Measurements from ENCODE around the gene PAPSS2.

The PAPSS2 gene

DNA sequence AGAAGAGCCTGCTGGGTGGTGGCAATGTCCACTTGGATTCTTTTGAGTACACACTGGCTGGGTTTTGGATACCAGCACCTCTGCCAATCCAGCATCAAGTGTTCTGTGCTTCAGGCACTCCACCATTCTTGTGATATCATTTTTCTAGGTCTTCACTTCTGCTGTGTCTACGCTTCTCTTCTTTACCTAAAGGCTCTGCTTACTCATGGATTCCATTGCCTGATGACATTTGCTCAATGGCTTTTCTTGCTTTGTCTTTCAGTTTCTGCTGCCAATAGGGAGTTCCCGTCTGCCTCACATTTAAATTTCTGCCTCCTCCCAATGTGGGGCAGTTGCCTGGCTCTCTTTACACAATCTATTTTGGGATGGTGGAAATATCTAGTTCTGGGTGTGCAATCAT is 12.7 kb upstream of the PAPSS2 start:
- no peak for TF ChIP-seq EZH2phosphoT487 (conservative IDR thresholded peaks at IDR 0.05; ENCODE audit: low read length)
- TF ChIP-seq, protein P1, sequence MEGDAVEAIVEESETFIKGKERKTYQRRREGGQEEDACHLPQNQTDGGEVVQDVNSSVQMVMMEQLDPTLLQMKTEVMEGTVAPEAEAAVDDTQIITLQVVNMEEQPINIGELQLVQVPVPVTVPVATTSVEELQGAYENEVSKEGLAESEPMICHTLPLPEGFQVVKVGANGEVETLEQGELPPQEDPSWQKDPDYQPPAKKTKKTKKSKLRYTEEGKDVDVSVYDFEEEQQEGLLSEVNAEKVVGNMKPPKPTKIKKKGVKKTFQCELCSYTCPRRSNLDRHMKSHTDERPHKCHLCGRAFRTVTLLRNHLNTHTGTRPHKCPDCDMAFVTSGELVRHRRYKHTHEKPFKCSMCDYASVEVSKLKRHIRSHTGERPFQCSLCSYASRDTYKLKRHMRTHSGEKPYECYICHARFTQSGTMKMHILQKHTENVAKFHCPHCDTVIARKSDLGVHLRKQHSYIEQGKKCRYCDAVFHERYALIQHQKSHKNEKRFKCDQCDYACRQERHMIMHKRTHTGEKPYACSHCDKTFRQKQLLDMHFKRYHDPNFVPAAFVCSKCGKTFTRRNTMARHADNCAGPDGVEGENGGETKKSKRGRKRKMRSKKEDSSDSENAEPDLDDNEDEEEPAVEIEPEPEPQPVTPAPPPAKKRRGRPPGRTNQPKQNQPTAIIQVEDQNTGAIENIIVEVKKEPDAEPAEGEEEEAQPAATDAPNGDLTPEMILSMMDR (IDR thresholded peaks at IDR 0.05; ENCODE audit: insufficient read depth, low read length, poor library complexity, severe bottlenecking), result no peak
- Histone ChIP-seq H3K27ac (ENCODE audit: low read depth, low read length) (no peak overlapping the region), H3K9me3 (ENCODE audit: insufficient read depth, low read length) (no peaks in the 10 kb centered on the region), H3K27me3 (ENCODE audit: low read length) (no peaks in the 10 kb centered on the region), H3K9ac (ENCODE audit: low read length) (no peak overlapping the region), H3K4me3 (ENCODE audit: insufficient read depth, low read length, poor library complexity, severe bottlenecking) (no peak overlapping the region), H3F3A (ENCODE audit: insufficient read depth) (no peaks in the 10 kb centered on the region), H3K4me2 (ENCODE audit: low read depth, low read length, poor library complexity, severe bottlenecking) (no peak overlapping the region), H4K20me1 (ENCODE audit: low read depth, low read length) (no peaks in the 10 kb centered on the region), H2AFZ (ENCODE audit: low read depth, low read length, severe bottlenecking) (no peak overlapping the region), H3K36me3 (ENCODE audit: low read length) (no peaks in the 10 kb centered on the region), H3K9me2 (replicated peaks; ENCODE audit: insufficient read depth, low read length) (no peaks in the 10 kb centered on the region), H3K79me2 (ENCODE audit: insufficient read depth, low read length) (no peaks in the 10 kb centered on the region)

DNA sequence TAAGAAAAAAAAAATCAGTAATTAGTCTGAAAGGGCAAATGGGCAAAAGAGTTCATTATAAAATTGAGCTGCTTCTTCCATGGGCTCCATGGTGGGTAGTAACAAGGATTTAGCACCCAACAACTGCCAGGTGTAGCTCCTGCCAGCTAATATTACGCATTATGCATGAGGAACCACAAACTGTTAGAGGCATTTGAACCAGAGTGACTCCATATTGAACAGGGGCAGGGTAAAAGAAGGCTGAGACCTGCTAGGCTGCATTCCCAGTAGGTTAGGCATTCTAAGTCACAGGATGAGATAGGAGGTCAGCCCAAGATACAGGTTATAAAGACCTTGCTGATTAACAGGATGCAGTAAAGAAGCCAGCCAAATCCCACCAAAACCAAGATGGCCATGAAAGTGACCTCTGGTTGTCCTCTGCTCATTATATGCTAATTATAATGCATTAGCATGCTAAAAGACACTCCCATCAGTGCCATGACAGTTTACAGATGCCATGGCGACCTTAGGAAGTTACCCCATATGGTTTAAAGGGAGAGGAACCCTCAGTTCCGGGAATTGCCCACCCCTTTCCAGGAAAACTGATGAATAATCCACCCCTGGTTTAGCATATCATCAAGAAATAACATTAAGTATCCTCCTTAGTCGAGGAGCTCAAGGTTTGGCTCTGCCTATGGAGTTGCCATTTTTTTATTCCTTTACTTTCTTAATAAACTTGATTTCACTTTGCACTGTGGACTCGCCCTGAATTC is 8.7 kb upstream of the PAPSS2 start:
- Histone ChIP-seq H3K27me3 (ENCODE audit: low read length) (no peaks in the 10 kb centered on the region), H3K36me3 (ENCODE audit: low read length) (no peaks in the 10 kb centered on the region), H3K4me2 (ENCODE audit: low read depth, low read length, poor library complexity, severe bottlenecking) (no peak overlapping the region), H3F3A (ENCODE audit: insufficient read depth) (no peaks in the 10 kb centered on the region), H3K4me3 (ENCODE audit: insufficient read depth, low read length, poor library complexity, severe bottlenecking) (no peak overlapping the region), H3K9me2 (replicated peaks; ENCODE audit: insufficient read depth, low read length) (no peaks in the 10 kb centered on the region), H3K27ac (ENCODE audit: low read depth, low read length) (no peak overlapping the region), H3K79me2 (ENCODE audit: insufficient read depth, low read length) (no peaks in the 10 kb centered on the region), H2AFZ (ENCODE audit: low read depth, low read length, severe bottlenecking) (no peak overlapping the region), H3K9me3 (ENCODE audit: insufficient read depth, low read length) (no peaks in the 10 kb centered on the region), H3K9ac (ENCODE audit: low read length) (no peak overlapping the region), H4K20me1 (ENCODE audit: low read depth, low read length) (no peaks in the 10 kb centered on the region)
- TF ChIP-seq, protein P1 (IDR thresholded peaks at IDR 0.05; ENCODE audit: insufficient read depth, low read length, poor library complexity, severe bottlenecking), result no peak
- TF ChIP-seq EZH2phosphoT487 (conservative IDR thresholded peaks at IDR 0.05; ENCODE audit: low read length), result no peak

DNA sequence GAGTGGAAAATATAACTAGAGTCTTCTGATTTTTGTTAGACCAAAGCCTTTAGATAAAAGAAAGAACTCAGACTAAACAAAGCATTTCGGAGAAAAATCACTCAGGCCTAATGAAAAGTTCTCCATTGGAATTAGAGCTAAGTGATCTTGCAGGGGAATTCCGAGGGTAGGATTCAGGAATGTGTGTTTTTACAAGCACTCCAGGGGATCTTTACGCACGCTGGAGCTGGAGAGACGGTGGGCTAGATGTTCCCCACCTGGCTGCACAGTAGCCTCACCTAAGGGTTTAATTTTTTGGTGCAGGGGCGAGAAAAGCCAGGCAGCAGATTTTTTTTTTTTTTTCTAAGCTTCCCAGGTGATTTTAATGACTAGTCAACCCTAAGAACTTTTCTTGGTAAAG is 7.9 kb upstream of the PAPSS2 start:
- Histone ChIP-seq H3K27ac (ENCODE audit: low read depth, low read length) (no peak overlapping the region), H3K4me3 (ENCODE audit: insufficient read depth, low read length, poor library complexity, severe bottlenecking) (no peak overlapping the region), H3F3A (ENCODE audit: insufficient read depth) (no peaks in the 10 kb centered on the region), H3K9me2 (replicated peaks; ENCODE audit: insufficient read depth, low read length) (no peaks in the 10 kb centered on the region), H3K27me3 (ENCODE audit: low read length) (no peaks in the 10 kb centered on the region), H3K9ac (ENCODE audit: low read length) (no peak overlapping the region), H2AFZ (ENCODE audit: low read depth, low read length, severe bottlenecking) (no peak overlapping the region), H3K9me3 (ENCODE audit: insufficient read depth, low read length) (no peaks in the 10 kb centered on the region), H4K20me1 (ENCODE audit: low read depth, low read length) (no peaks in the 10 kb centered on the region), H3K4me2 (ENCODE audit: low read depth, low read length, poor library complexity, severe bottlenecking) (no peak overlapping the region), H3K36me3 (ENCODE audit: low read length) (no peaks in the 10 kb centered on the region), H3K79me2 (ENCODE audit: insufficient read depth, low read length) (no peaks in the 10 kb centered on the region)
- TF ChIP-seq EZH2phosphoT487 (conservative IDR thresholded peaks at IDR 0.05; ENCODE audit: low read length), result no peak
- TF ChIP-seq, protein P1 (IDR thresholded peaks at IDR 0.05; ENCODE audit: insufficient read depth, low read length, poor library complexity, severe bottlenecking), result no peak

Measured in SU-DHL-6 (cell line).